Measurements from ENCODE around the gene ARHGAP6. TPM values are rescaled to one million over a fixed set of nuclear protein-coding genes. Genes with fewer than 3 reads are reported as not detected.

The ARHGAP6 gene
- total and polyA plus RNA-seq, 2 experiments from 2014 or later = 0.08 to 0.54 TPM

- H3K4me3 ChIP-seq = no peak overlapping the region
- H3K9me3 ChIP-seq (ENCODE audit: low read depth) = no peaks in the 10 kb centered on the region
- no peaks in the 10 kb centered on the region for H3F3A ChIP-seq (ENCODE audit: insufficient read depth)
- H3K27ac ChIP-seq = no peak overlapping the region
- 50 to 55% methylated on average over 4 of the region's 4 CpGs for WGBS, 2 experiments (ENCODE audit: low coverage in 1 of 2, low lambda C conversion rate in 2 of 2, missing lambda C conversion rate in 2 of 2)
- H3K36me3 ChIP-seq (ENCODE audit: low read depth) = no peaks in the 10 kb centered on the region
- H3K79me2 ChIP-seq (ENCODE audit: insufficient read depth) = no peaks in the 10 kb centered on the region
- H3K4me2 ChIP-seq (ENCODE audit: unreplicated experiment) = no peak overlapping the region
- H4K20me1 ChIP-seq (ENCODE audit: insufficient read depth) = no peaks in the 10 kb centered on the region
- in situ Hi-C loops (cut with MboI) = no loop called here
- H3K9ac ChIP-seq = no peak overlapping the region
- no peaks in the 10 kb centered on the region for H3K27me3 ChIP-seq (replicated peaks; ENCODE audit: insufficient read depth)
- no peaks in the 10 kb centered on the region for H3K9me2 ChIP-seq (ENCODE audit: insufficient read depth)
- H3K4me1 ChIP-seq (ENCODE audit: insufficient read depth) = no peaks in the 10 kb centered on the region
- DNase-seq = no peak
- TF ChIP-seq EZH2 (IDR thresholded peaks at IDR 0.05; ENCODE audit: insufficient read depth, poor library complexity, severe bottlenecking) (no peak), EZH2phosphoT487 (IDR thresholded peaks at IDR 0.05; ENCODE audit: insufficient read depth, low read depth) (no peak)
- no peak overlapping the region for H2AFZ ChIP-seq
Measured at GRCh38 chrX:11640089-11640488, 25.6 kb downstream of the ARHGAP6 start.

GRCh38 chrX:11632732-11633131 is 33.0 kb downstream of the ARHGAP6 start:
- no peak for DNase-seq
- H3K4me2 ChIP-seq (ENCODE audit: unreplicated experiment) = no peak overlapping the region
- H3K4me3 ChIP-seq = no peak overlapping the region
- in situ Hi-C loops (cut with MboI) = no loop called here
- H3K36me3 ChIP-seq (ENCODE audit: low read depth) = no peaks in the 10 kb centered on the region
- H3K9me2 ChIP-seq (ENCODE audit: insufficient read depth) = no peaks in the 10 kb centered on the region
- TF ChIP-seq EZH2 (IDR thresholded peaks at IDR 0.05; ENCODE audit: insufficient read depth, poor library complexity, severe bottlenecking) = no peak
- no peak for TF ChIP-seq EZH2phosphoT487 (IDR thresholded peaks at IDR 0.05; ENCODE audit: insufficient read depth, low read depth)
- no peaks in the 10 kb centered on the region for H3F3A ChIP-seq (ENCODE audit: insufficient read depth)
- no peak overlapping the region for H3K27ac ChIP-seq
- H3K4me1 ChIP-seq (ENCODE audit: insufficient read depth) = peaks cover 3% of the 10 kb centered on the region
- no peaks in the 10 kb centered on the region for H4K20me1 ChIP-seq (ENCODE audit: insufficient read depth)
- H3K9me3 ChIP-seq (ENCODE audit: low read depth) = no peaks in the 10 kb centered on the region
- H3K79me2 ChIP-seq (ENCODE audit: insufficient read depth) = no peaks in the 10 kb centered on the region
- no peak overlapping the region for H3K9ac ChIP-seq
- H2AFZ ChIP-seq = no peak overlapping the region
- H3K27me3 ChIP-seq (replicated peaks; ENCODE audit: insufficient read depth) = no peaks in the 10 kb centered on the region
- 0% methylated on average over 1 of the region's 1 CpG for WGBS, 2 experiments (ENCODE audit: low coverage in 1 of 2, low lambda C conversion rate in 2 of 2, missing lambda C conversion rate in 2 of 2)

- Histone ChIP-seq H3K79me2 (ENCODE audit: insufficient read depth) (no peaks in the 10 kb centered on the region), H3K9me2 (ENCODE audit: insufficient read depth) (no peaks in the 10 kb centered on the region), H3F3A (ENCODE audit: insufficient read depth) (no peaks in the 10 kb centered on the region), H2AFZ (no peak overlapping the region), H3K4me3 (no peak overlapping the region), H3K9me3 (ENCODE audit: low read depth) (no peaks in the 10 kb centered on the region), H3K4me2 (ENCODE audit: unreplicated experiment) (no peak overlapping the region), H3K27me3 (replicated peaks; ENCODE audit: insufficient read depth) (no peaks in the 10 kb centered on the region), H3K4me1 (ENCODE audit: insufficient read depth) (peaks cover 3% of the 10 kb centered on the region), H4K20me1 (ENCODE audit: insufficient read depth) (no peaks in the 10 kb centered on the region), H3K36me3 (ENCODE audit: low read depth) (no peaks in the 10 kb centered on the region), H3K27ac (no peak overlapping the region), H3K9ac (no peak overlapping the region)
- in situ Hi-C loops (cut with MboI) = no loop called here
- TF ChIP-seq EZH2phosphoT487 (IDR thresholded peaks at IDR 0.05; ENCODE audit: insufficient read depth, low read depth) (no peak), EZH2 (IDR thresholded peaks at IDR 0.05; ENCODE audit: insufficient read depth, poor library complexity, severe bottlenecking) (no peak)
- WGBS, 2 experiments (ENCODE audit: low coverage in 1 of 2, low lambda C conversion rate in 2 of 2, missing lambda C conversion rate in 2 of 2) = 8 to 9% methylated on average over 4 of the region's 4 CpGs
- DNase-seq = peak; percentile 83
Measured at GRCh38 chrX:11629593-11630211, 36.0 kb downstream of the ARHGAP6 start.

- H3K4me3 ChIP-seq = no peak overlapping the region
- no peak overlapping the region for H3K27ac ChIP-seq
- H3K79me2 ChIP-seq (ENCODE audit: insufficient read depth) = no peaks in the 10 kb centered on the region
- peaks cover 3% of the 10 kb centered on the region for H3K4me1 ChIP-seq (ENCODE audit: insufficient read depth)
- no peak overlapping the region for H2AFZ ChIP-seq
- TF ChIP-seq EZH2phosphoT487 (IDR thresholded peaks at IDR 0.05; ENCODE audit: insufficient read depth, low read depth) = no peak
- TF ChIP-seq EZH2 (IDR thresholded peaks at IDR 0.05; ENCODE audit: insufficient read depth, poor library complexity, severe bottlenecking) = no peak
- H3K9me3 ChIP-seq (ENCODE audit: low read depth) = no peaks in the 10 kb centered on the region
- in situ Hi-C loops (cut with MboI) = no loop called here
- no peaks in the 10 kb centered on the region for H3K27me3 ChIP-seq (replicated peaks; ENCODE audit: insufficient read depth)
- no peaks in the 10 kb centered on the region for H3K9me2 ChIP-seq (ENCODE audit: insufficient read depth)
- H3K4me2 ChIP-seq (ENCODE audit: unreplicated experiment) = no peak overlapping the region
- no peaks in the 10 kb centered on the region for H3K36me3 ChIP-seq (ENCODE audit: low read depth)
- H3F3A ChIP-seq (ENCODE audit: insufficient read depth) = no peaks in the 10 kb centered on the region
- no peaks in the 10 kb centered on the region for H4K20me1 ChIP-seq (ENCODE audit: insufficient read depth)
- no peak overlapping the region for H3K9ac ChIP-seq
- 57 to 59% methylated on average over 5 of the region's 5 CpGs for WGBS, 2 experiments (ENCODE audit: low coverage in 1 of 2, low lambda C conversion rate in 2 of 2, missing lambda C conversion rate in 2 of 2)
- no peak for DNase-seq
Measured at GRCh38 chrX:11628399-11628798, 37.3 kb downstream of the ARHGAP6 start.

GRCh38 chrX:11626351-11626750 is 39.4 kb downstream of the ARHGAP6 start:
- no peak for DNase-seq
- H3K4me3 ChIP-seq = no peak overlapping the region
- no peaks in the 10 kb centered on the region for H3F3A ChIP-seq (ENCODE audit: insufficient read depth)
- no peak overlapping the region for H2AFZ ChIP-seq
- H3K27ac ChIP-seq = no peak overlapping the region
- in situ Hi-C loops (cut with MboI) = no loop called here
- H3K9me2 ChIP-seq (ENCODE audit: insufficient read depth) = no peaks in the 10 kb centered on the region
- no peaks in the 10 kb centered on the region for H3K27me3 ChIP-seq (replicated peaks; ENCODE audit: insufficient read depth)
- no peak overlapping the region for H3K9ac ChIP-seq
- H3K79me2 ChIP-seq (ENCODE audit: insufficient read depth) = no peaks in the 10 kb centered on the region
- no peaks in the 10 kb centered on the region for H3K9me3 ChIP-seq (ENCODE audit: low read depth)
- H3K36me3 ChIP-seq (ENCODE audit: low read depth) = no peaks in the 10 kb centered on the region
- no peaks in the 10 kb centered on the region for H4K20me1 ChIP-seq (ENCODE audit: insufficient read depth)
- no peak overlapping the region for H3K4me2 ChIP-seq (ENCODE audit: unreplicated experiment)
- H3K4me1 ChIP-seq (ENCODE audit: insufficient read depth) = peaks cover 3% of the 10 kb centered on the region
- TF ChIP-seq EZH2phosphoT487 (IDR thresholded peaks at IDR 0.05; ENCODE audit: insufficient read depth, low read depth) (no peak), EZH2 (IDR thresholded peaks at IDR 0.05; ENCODE audit: insufficient read depth, poor library complexity, severe bottlenecking) (no peak)

Measured in GM23248 (cell line).